ENCODE measurements around the gene UST. TPM values are rescaled to one million over a fixed set of nuclear protein-coding genes. Genes with fewer than 3 reads are reported as not detected.

The UST gene
- total and polyA plus RNA-seq, 2 of the 8 experiments (the other 6 are each of a cell fraction or from before 2014, with no cell fraction given) = 13.5 to 34.5 TPM

GRCh38 chr6:148945301-148946021, 198.6 kb downstream of the UST start (continued):
- TF ChIP-seq CBX5 (IDR thresholded peaks at IDR 0.05; ENCODE audit: low read depth, low read length) (no peak), ATF3 (IDR thresholded peaks at IDR 0.05; ENCODE audit: insufficient read depth, low read depth, low read length) (no peak), BACH1 (IDR thresholded peaks at IDR 0.05; ENCODE audit: low read length) (no peak), CHD7 (IDR thresholded peaks at IDR 0.05; ENCODE audit: insufficient replicate concordance, low read length) (no peak), POU5F1 (IDR thresholded peaks at IDR 0.05; ENCODE audit: low read depth, low read length) (no peak), RFX5 (IDR thresholded peaks at IDR 0.05; ENCODE audit: borderline replicate concordance, low read depth, low read length) (no peak), KDM5A (IDR thresholded peaks at IDR 0.05; ENCODE audit: low read length) (no peak), FOSL1 (IDR thresholded peaks at IDR 0.05; ENCODE audit: insufficient read depth, low read depth, low read length) (no peak)

Measured in H1 (cell line).